HEK293 (cell line): Measurements from ENCODE around the gene NFE2L3.

Source experiments
- FEZF1 ChIP-seq: fragments of 450-650 bp; formaldehyde crosslinking; IDR thresholded peaks from 2 replicates; pipeline ENCODE4 v1.5.1; 2016; ENCODE audit warnings: missing biosample characterization, missing genetic modification characterization
- HOXC10 ChIP-seq: sonication (generic); formaldehyde crosslinking; IDR thresholded peaks from 2 replicates; pipeline ENCODE4 v1.8.1; 2023; ENCODE audit warnings: mild to moderate bottlenecking, missing genetic modification reagents
- KLF10 ChIP-seq: fragments of 450-650 bp; IDR thresholded peaks from 2 replicates; pipeline ENCODE4 v1.5.1; 2018; ENCODE audit warnings: missing biosample characterization, mild to moderate bottlenecking, missing genetic modification characterization
- MEIS1 ChIP-seq: sonication (generic); formaldehyde crosslinking; IDR thresholded peaks from 2 replicates; pipeline ENCODE4 v1.8.1; 2022; ENCODE audit warnings: missing genetic modification reagents, mild to moderate bottlenecking, borderline replicate concordance
- SP3 ChIP-seq: fragments of 450-650 bp; formaldehyde crosslinking; IDR thresholded peaks from 2 replicates; pipeline ENCODE4 v1.5.1; 2016; ENCODE audit warnings: missing biosample characterization, missing genetic modification characterization
- TSHZ1 ChIP-seq: fragments of 450-650 bp; formaldehyde crosslinking; IDR thresholded peaks from 2 replicates; pipeline ENCODE4 v1.5.1; 2016; ENCODE audit warnings: missing biosample characterization, missing genetic modification characterization, borderline replicate concordance
- YY2 ChIP-seq: fragments of 450-650 bp; formaldehyde crosslinking; IDR thresholded peaks from 2 replicates; pipeline ENCODE4 v1.5.1; 2016; ENCODE audit warnings: missing biosample characterization, missing genetic modification characterization
- ZFHX2 ChIP-seq: fragments of 450-650 bp; formaldehyde crosslinking; conservative IDR thresholded peaks from 2 replicates; pipeline ENCODE4 v1.5.1; 2016; ENCODE audit warnings: missing biosample characterization, missing genetic modification characterization
- ZNF138 ChIP-seq: fragments of 450-650 bp; formaldehyde crosslinking; IDR thresholded peaks from 2 replicates; pipeline ENCODE4 v1.5.1; 2016; ENCODE audit warnings: missing biosample characterization, missing genetic modification characterization, borderline replicate concordance
- ZNF214 ChIP-seq: fragments of 450-650 bp; formaldehyde crosslinking; IDR thresholded peaks from 2 replicates; pipeline ENCODE4 v1.5.1; 2017; ENCODE audit warnings: missing biosample characterization, mild to moderate bottlenecking, missing genetic modification characterization, borderline replicate concordance
- ZNF37A ChIP-seq: fragments of 450-650 bp; IDR thresholded peaks from 2 replicates; pipeline ENCODE4 v1.5.1; 2018; ENCODE audit warnings: missing biosample characterization, missing genetic modification characterization
- ZNF501 ChIP-seq: fragments of 450-650 bp; formaldehyde crosslinking; IDR thresholded peaks from 2 replicates; pipeline ENCODE4 v1.5.1; 2016; ENCODE audit warnings: missing biosample characterization, missing genetic modification characterization
- ZNF530 ChIP-seq: fragments of 450-650 bp; formaldehyde crosslinking; IDR thresholded peaks from 2 replicates; pipeline ENCODE4 v1.5.1; 2016; ENCODE audit warnings: low read depth, missing biosample characterization, missing genetic modification characterization
- ZNF555 ChIP-seq: fragments of 450-650 bp; formaldehyde crosslinking; conservative IDR thresholded peaks from 2 replicates; pipeline ENCODE4 v1.5.1; 2017; ENCODE audit warnings: missing biosample characterization, mild to moderate bottlenecking, missing genetic modification characterization, inconsistent platforms
- ZNF621 ChIP-seq: fragments of 450-650 bp; formaldehyde crosslinking; IDR thresholded peaks from 2 replicates; pipeline ENCODE4 v1.5.1; 2017; ENCODE audit warnings: missing biosample characterization, missing genetic modification characterization
- ZNF692 ChIP-seq: fragments of 450-650 bp; formaldehyde crosslinking; IDR thresholded peaks from 2 replicates; pipeline ENCODE4 v1.5.1; 2016; ENCODE audit warnings: missing biosample characterization, missing genetic modification characterization
- ZNF777 ChIP-seq: fragments of 450-650 bp; formaldehyde crosslinking; IDR thresholded peaks from 2 replicates; pipeline ENCODE4 v1.5.1; 2017; ENCODE audit warnings: missing biosample characterization, missing genetic modification characterization, borderline replicate concordance
- TF ChIP-seq, protein P1 (sequence below): fragments of 450-650 bp; formaldehyde crosslinking; IDR thresholded peaks from 2 replicates; pipeline ENCODE4 v1.5.1; 2016; ENCODE audit warnings: missing biosample characterization, missing genetic modification characterization
- TF ChIP-seq, protein P2 (sequence below): fragments of 450-650 bp; formaldehyde crosslinking; IDR thresholded peaks from 2 replicates; pipeline ENCODE4 v1.5.1; 2016; ENCODE audit warnings: missing biosample characterization, missing genetic modification characterization
- TF ChIP-seq, protein P3 (sequence below): fragments of 450-650 bp; formaldehyde crosslinking; conservative IDR thresholded peaks from 2 replicates; pipeline ENCODE4 v1.5.1; 2016; ENCODE audit warnings: low read depth, missing biosample characterization, missing genetic modification characterization
- TF ChIP-seq, protein P4 (sequence below): fragments of 450-650 bp; formaldehyde crosslinking; IDR thresholded peaks from 2 replicates; pipeline ENCODE4 v1.5.1; 2016; ENCODE audit warnings: missing biosample characterization, missing genetic modification characterization

NFE2L3 gene

DNA sequence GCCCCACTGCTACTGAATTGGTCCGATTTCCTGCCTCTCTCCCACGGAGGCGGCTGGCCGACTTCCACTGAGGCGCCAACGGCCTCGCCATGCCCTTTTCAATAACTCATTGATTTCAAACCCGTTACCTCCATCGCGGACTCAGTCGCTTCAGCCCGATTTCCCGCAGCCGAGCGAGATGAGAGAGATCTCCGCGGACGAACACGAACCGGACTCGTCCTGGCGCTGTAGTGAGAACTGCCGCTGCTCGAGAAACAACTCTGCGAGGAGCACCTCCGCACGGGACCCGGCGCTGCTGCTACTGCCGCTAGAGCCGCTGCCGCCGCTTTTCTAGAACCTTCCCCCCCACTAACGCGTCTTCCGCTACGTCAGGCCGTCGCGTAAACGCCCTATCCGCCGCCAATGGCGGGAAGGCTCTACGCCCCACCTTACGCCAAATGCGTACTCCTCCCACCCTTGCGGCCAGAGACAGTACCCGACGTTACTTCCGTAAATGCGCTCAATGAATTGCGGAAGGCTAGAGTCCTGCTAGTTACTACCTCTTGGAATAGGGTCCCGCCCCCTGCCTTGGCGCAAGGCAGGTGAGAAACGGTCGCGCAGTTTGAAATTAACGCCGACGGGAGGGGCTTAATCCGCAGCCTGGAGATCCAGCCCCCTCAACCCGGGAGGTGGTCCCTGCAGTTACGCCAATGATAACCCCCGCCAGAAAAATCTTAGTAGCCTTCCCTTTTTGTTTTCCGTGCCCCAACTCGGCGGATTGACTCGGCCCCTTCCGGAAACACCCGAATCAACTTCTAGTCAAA lies 48.6 kb downstream of the NFE2L3 start, which contains the start of gene HNRNPA2B1 (continued):
- TF ChIP-seq ZFHX2 (tag by site-specific recombination), result no peak
- no peak for TF ChIP-seq MEIS1 (CRISPR knock-in tag)
- TF ChIP-seq ZNF530, result no peak
- TF ChIP-seq FEZF1 (tag by site-specific recombination), result no peak
- TF ChIP-seq ZNF555, result no peak
- TF ChIP-seq, protein P1, sequence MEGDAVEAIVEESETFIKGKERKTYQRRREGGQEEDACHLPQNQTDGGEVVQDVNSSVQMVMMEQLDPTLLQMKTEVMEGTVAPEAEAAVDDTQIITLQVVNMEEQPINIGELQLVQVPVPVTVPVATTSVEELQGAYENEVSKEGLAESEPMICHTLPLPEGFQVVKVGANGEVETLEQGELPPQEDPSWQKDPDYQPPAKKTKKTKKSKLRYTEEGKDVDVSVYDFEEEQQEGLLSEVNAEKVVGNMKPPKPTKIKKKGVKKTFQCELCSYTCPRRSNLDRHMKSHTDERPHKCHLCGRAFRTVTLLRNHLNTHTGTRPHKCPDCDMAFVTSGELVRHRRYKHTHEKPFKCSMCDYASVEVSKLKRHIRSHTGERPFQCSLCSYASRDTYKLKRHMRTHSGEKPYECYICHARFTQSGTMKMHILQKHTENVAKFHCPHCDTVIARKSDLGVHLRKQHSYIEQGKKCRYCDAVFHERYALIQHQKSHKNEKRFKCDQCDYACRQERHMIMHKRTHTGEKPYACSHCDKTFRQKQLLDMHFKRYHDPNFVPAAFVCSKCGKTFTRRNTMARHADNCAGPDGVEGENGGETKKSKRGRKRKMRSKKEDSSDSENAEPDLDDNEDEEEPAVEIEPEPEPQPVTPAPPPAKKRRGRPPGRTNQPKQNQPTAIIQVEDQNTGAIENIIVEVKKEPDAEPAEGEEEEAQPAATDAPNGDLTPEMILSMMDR (tag by site-specific recombination), result no peak; the same call in 1 of the 2 replicates
- peak; percentile 91 for TF ChIP-seq KLF10 (tag by site-specific recombination)
- TF ChIP-seq, protein P2, sequence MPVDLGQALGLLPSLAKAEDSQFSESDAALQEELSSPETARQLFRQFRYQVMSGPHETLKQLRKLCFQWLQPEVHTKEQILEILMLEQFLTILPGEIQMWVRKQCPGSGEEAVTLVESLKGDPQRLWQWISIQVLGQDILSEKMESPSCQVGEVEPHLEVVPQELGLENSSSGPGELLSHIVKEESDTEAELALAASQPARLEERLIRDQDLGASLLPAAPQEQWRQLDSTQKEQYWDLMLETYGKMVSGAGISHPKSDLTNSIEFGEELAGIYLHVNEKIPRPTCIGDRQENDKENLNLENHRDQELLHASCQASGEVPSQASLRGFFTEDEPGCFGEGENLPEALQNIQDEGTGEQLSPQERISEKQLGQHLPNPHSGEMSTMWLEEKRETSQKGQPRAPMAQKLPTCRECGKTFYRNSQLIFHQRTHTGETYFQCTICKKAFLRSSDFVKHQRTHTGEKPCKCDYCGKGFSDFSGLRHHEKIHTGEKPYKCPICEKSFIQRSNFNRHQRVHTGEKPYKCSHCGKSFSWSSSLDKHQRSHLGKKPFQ (tag by site-specific recombination), result peak; percentile 81
- no peak for TF ChIP-seq ZNF777 (tag by site-specific recombination)
- no peak for TF ChIP-seq ZNF621 (tag by site-specific recombination)
- TF ChIP-seq ZNF37A (tag by site-specific recombination), result no peak
- no peak for TF ChIP-seq ZNF692
- peak; percentile 56; the same call in 1 of the 2 replicates for TF ChIP-seq ZNF501 (tag by site-specific recombination)
- TF ChIP-seq TSHZ1 (tag by site-specific recombination), result no peak; the same call in 1 of the 2 replicates
- 0 out of 2 replicates have a peak, but pooled peaks have one; percentile 9 for TF ChIP-seq YY2 (tag by site-specific recombination)
- peak; percentile 89 for TF ChIP-seq SP3 (tag by site-specific recombination)
- no peak for TF ChIP-seq ZNF138
- no peak for TF ChIP-seq HOXC10 (CRISPR knock-in tag)
- no peak for TF ChIP-seq ZNF214 (tag by site-specific recombination)
- TF ChIP-seq, protein P3, sequence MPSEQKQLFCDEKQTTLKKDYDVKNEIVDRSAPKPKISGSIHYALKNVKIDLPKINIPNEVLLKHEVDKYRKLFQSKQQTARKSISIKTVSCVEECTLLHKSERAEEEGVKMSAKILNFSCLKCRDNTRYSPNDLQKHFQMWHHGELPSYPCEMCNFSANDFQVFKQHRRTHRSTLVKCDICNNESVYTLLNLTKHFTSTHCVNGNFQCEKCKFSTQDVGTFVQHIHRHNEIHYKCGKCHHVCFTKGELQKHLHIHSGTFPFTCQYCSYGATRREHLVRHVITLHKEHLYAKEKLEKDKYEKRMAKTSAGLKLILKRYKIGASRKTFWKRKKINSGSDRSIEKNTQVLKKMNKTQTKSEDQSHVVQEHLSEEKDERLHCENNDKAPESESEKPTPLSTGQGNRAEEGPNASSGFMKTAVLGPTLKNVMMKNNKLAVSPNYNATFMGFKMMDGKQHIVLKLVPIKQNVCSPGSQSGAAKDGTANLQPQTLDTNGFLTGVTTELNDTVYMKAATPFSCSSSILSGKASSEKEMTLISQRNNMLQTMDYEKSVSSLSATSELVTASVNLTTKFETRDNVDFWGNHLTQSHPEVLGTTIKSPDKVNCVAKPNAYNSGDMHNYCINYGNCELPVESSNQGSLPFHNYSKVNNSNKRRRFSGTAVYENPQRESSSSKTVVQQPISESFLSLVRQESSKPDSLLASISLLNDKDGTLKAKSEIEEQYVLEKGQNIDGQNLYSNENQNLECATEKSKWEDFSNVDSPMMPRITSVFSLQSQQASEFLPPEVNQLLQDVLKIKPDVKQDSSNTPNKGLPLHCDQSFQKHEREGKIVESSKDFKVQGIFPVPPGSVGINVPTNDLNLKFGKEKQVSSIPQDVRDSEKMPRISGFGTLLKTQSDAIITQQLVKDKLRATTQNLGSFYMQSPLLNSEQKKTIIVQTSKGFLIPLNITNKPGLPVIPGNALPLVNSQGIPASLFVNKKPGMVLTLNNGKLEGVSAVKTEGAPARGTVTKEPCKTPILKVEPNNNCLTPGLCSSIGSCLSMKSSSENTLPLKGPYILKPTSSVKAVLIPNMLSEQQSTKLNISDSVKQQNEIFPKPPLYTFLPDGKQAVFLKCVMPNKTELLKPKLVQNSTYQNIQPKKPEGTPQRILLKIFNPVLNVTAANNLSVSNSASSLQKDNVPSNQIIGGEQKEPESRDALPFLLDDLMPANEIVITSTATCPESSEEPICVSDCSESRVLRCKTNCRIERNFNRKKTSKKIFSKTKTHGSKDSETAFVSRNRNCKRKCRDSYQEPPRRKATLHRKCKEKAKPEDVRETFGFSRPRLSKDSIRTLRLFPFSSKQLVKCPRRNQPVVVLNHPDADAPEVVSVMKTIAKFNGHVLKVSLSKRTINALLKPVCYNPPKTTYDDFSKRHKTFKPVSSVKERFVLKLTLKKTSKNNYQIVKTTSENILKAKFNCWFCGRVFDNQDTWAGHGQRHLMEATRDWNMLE (tag by site-specific recombination), result no peak
- TF ChIP-seq, protein P4, sequence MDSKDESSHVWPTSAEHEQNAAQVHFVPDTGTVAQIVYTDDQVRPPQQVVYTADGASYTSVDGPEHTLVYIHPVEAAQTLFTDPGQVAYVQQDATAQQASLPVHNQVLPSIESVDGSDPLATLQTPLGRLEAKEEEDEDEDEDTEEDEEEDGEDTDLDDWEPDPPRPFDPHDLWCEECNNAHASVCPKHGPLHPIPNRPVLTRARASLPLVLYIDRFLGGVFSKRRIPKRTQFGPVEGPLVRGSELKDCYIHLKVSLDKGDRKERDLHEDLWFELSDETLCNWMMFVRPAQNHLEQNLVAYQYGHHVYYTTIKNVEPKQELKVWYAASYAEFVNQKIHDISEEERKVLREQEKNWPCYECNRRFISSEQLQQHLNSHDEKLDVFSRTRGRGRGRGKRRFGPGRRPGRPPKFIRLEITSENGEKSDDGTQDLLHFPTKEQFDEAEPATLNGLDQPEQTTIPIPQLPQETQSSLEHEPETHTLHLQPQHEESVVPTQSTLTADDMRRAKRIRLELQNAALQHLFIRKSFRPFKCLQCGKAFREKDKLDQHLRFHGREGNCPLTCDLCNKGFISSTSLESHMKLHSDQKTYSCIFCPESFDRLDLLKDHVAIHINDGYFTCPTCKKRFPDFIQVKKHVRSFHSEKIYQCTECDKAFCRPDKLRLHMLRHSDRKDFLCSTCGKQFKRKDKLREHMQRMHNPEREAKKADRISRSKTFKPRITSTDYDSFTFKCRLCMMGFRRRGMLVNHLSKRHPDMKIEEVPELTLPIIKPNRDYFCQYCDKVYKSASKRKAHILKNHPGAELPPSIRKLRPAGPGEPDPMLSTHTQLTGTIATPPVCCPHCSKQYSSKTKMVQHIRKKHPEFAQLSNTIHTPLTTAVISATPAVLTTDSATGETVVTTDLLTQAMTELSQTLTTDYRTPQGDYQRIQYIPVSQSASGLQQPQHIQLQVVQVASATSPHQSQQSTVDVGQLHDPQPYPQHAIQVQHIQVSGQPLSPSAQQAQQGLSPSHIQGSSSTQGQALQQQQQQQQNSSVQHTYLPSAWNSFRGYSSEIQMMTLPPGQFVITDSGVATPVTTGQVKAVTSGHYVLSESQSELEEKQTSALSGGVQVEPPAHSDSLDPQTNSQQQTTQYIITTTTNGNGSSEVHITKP (tag by site-specific recombination), result no peak
